ENCODE measurements around the gene MEIKIN. TPM values are rescaled to one million over a fixed set of nuclear protein-coding genes. Genes with fewer than 3 reads are reported as not detected.
A peak's percentile ranks its signal among the peaks of the same experiment; 100 is the strongest.
"Not testable (repeated sequence)": the region's sequence is repeated elsewhere in the genome, so short reads cannot be mapped to it uniquely, and the experiment has no call there.

The MEIKIN gene
- total RNA-seq, 2 donors from 2014 or later = 0.19 TPM; not detected in 1

- H3K36me3 Mint-ChIP-seq (ENCODE audit: insufficient read depth in 2 of 2) = peaks cover under 1 to 2% of the 10 kb centered on the region in 2 donors
- peaks cover under 1 to 11% of the 10 kb centered on the region in 2 donors for H3K9me3 Mint-ChIP-seq
- peaks cover 12% of the 10 kb centered on the region for H3K4me1 Mint-ChIP-seq (ENCODE audit: low read depth)
- ATAC-seq (replicated peaks in 1 of 2) = peak; percentile 62 to 71
- H3K4me3 Mint-ChIP-seq = no peak overlapping the region
- no peaks in the 10 kb centered on the region for H3K27me3 Mint-ChIP-seq (ENCODE audit: low read depth)
- no peak for DNase-seq
- H3K27ac Mint-ChIP-seq = no peak overlapping the region
These were observed 91.3 kb downstream of the MEIKIN start for GRCh38 chr5:131854134-131854533.

DNA sequence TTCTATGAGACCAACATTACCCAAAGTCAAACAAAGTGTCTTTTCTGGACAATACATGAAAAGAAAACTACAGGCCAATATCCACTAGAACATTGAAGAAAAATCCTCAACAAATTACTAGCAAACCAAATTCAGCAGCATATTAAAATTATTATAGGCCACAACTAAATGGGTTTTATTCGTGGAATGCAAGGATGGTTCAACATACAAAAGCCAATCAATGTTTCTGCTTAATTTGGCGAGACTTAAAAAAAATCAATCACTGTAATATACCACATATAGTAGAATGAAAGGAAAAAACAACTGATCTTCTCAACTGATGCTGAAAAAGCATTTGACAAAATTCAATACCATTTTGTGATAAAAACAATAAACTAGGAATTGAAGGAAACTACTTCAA, 96.8 kb downstream of the MEIKIN start:
- ATAC-seq (replicated peaks in 1 of 2) (no peak), DNase-seq (no peak)
- H3K27ac Mint-ChIP-seq = no peak overlapping the region
- H3K36me3 Mint-ChIP-seq (ENCODE audit: insufficient read depth in 2 of 2) = peaks cover 13 to 18% of the 10 kb centered on the region in 2 donors
- H3K27me3 Mint-ChIP-seq (ENCODE audit: low read depth) = no peaks in the 10 kb centered on the region
- H3K4me3 Mint-ChIP-seq = no peak overlapping the region
- H3K9me3 Mint-ChIP-seq = peaks cover 16 to 25% of the 10 kb centered on the region in 2 donors
- H3K4me1 Mint-ChIP-seq (ENCODE audit: low read depth) = peaks cover 1% of the 10 kb centered on the region

- peaks cover 21 to 22% of the 10 kb centered on the region in 2 donors for H3K9me3 Mint-ChIP-seq
- no peaks in the 10 kb centered on the region for H3K27me3 Mint-ChIP-seq (ENCODE audit: low read depth)
- peaks cover 19 to 26% of the 10 kb centered on the region in 2 donors for H3K36me3 Mint-ChIP-seq (ENCODE audit: insufficient read depth in 2 of 2)
- ATAC-seq (replicated peaks in 1 of 2) (no peak), DNase-seq (no peak)
- no peak overlapping the region for H3K4me3 Mint-ChIP-seq
- no peak overlapping the region for H3K27ac Mint-ChIP-seq
- H3K4me1 Mint-ChIP-seq (ENCODE audit: low read depth) = no peaks in the 10 kb centered on the region
These were observed 98.9 kb downstream of the MEIKIN start for GRCh38 chr5:131846536-131846935.

DNA sequence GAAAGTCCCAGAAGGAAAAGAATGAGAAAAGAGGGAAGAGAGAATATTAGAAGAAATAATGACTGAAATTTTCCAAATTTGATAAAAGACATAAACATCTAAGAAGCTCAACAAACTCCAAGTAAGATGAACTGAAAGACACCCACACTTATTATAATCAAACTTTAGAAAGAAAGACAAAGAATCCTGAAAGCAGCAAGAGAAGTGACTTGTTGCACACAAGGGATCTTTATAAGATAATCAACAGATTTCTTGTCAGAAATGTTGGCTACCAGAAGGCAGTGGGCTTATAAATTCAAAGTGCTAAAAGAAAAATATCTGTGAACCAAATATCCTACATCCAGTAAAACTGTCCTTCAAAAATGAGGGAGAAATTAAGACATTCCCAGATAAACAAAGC, 99.6 kb downstream of the MEIKIN start:
- no peak for DNase-seq
- no peak for ATAC-seq (replicated peaks in 1 of 2)
- Mint-ChIP-seq H3K4me1 (ENCODE audit: low read depth) (no peaks in the 10 kb centered on the region), H3K36me3 (ENCODE audit: insufficient read depth in 2 of 2) (peaks cover 19 to 26% of the 10 kb centered on the region in 2 donors), H3K4me3 (no peak overlapping the region), H3K27me3 (ENCODE audit: low read depth) (no peaks in the 10 kb centered on the region), H3K9me3 (peaks cover 21 to 22% of the 10 kb centered on the region in 2 donors), H3K27ac (no peak overlapping the region)

DNA sequence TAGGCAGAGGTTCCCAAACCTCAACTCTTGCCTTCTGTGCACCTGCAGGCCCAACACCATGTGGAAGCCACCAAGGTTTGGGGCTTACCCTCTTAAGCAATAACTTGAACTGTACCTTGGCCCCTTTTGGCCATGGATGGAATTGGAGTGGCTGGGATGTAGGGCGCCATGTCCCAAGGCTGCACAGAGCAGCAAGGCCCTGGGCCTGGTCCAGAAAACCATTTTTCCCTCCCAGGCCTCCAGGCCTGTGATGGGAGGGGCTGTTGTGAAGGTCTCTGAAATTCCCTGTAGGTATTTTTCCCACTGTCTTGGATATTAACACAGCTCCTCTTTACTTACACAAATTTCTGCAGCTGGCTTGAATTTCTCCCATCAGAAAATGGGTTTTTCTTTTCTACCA, 102.5 kb downstream of the MEIKIN start:
- H3K36me3 Mint-ChIP-seq (ENCODE audit: insufficient read depth in 2 of 2) = peaks cover 21% of the 10 kb centered on the region in 2 donors
- H3K4me3 Mint-ChIP-seq; H3K27ac Mint-ChIP-seq; DNase-seq; ATAC-seq (replicated peaks in 1 of 2); H3K4me1 Mint-ChIP-seq (ENCODE audit: low read depth); H3K27me3 Mint-ChIP-seq (ENCODE audit: low read depth): not testable (repeated sequence)
- H3K9me3 Mint-ChIP-seq = peaks cover 20 to 22% of the 10 kb centered on the region in 2 donors

- H3K4me1 Mint-ChIP-seq (ENCODE audit: low read depth); H3K27ac Mint-ChIP-seq; H3K9me3 Mint-ChIP-seq; H3K27me3 Mint-ChIP-seq (ENCODE audit: low read depth); DNase-seq; H3K36me3 Mint-ChIP-seq (ENCODE audit: insufficient read depth in 2 of 2); H3K4me3 Mint-ChIP-seq; ATAC-seq (replicated peaks in 1 of 2): not testable (repeated sequence)
These were observed 112.8 kb downstream of the MEIKIN start for GRCh38 chr5:131832702-131833101.

- H3K9me3 Mint-ChIP-seq = peaks cover 0 to 2% of the 10 kb centered on the region in 2 donors
These were observed 120.0 kb downstream of the MEIKIN start for GRCh38 chr5:131825404-131826013.

DNA sequence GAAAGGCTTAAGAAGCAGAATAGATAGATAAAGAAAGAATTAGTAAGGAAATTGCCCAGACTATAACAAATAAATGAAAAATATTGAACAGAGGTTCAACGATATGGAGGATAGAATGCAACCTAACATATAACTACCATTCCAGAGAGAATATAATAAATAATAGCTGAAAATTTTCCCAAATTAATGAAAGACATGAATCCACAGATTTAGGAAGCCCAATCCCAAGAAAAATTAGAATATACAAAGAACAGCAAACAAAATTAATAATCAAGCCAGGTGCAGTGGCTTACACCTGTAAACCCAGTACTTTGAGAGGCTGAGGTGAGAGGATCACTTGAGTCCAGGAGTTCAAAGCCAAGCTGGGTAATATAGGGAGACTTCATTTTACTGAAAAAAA, 120.8 kb downstream of the MEIKIN start:
- Mint-ChIP-seq H3K4me3 (no peak overlapping the region), H3K36me3 (ENCODE audit: insufficient read depth in 2 of 2) (peaks cover 3 to 5% of the 10 kb centered on the region in 2 donors), H3K4me1 (ENCODE audit: low read depth) (no peaks in the 10 kb centered on the region), H3K9me3 (peaks cover 0 to 2% of the 10 kb centered on the region in 2 donors), H3K27ac (no peak overlapping the region), H3K27me3 (ENCODE audit: low read depth) (no peaks in the 10 kb centered on the region)
- DNase-seq (no peak), ATAC-seq (replicated peaks in 1 of 2) (no peak)

More at GRCh38 chr5:131825404-131826013, 120.0 kb downstream of the MEIKIN start:
- Mint-ChIP-seq H3K36me3 (ENCODE audit: insufficient read depth in 2 of 2) (peaks cover 3 to 5% of the 10 kb centered on the region in 2 donors), H3K4me3 (no peak overlapping the region), H3K27ac (no peak overlapping the region), H3K4me1 (ENCODE audit: low read depth) (no peaks in the 10 kb centered on the region), H3K27me3 (ENCODE audit: low read depth) (no peaks in the 10 kb centered on the region)
- no peak for DNase-seq
- no peak for ATAC-seq (replicated peaks in 1 of 2)

GRCh38 chr5:131821221-131821620, 124.2 kb downstream of the MEIKIN start:
- peaks cover 1 to 5% of the 10 kb centered on the region in 2 donors for H3K36me3 Mint-ChIP-seq (ENCODE audit: insufficient read depth in 2 of 2)
- H3K4me1 Mint-ChIP-seq (ENCODE audit: low read depth) = peaks cover 9% of the 10 kb centered on the region
- H3K27me3 Mint-ChIP-seq (ENCODE audit: low read depth) = no peaks in the 10 kb centered on the region
- H3K27ac Mint-ChIP-seq = no peak overlapping the region
- DNase-seq (no peak), ATAC-seq (replicated peaks in 1 of 2) (no peak)
- H3K9me3 Mint-ChIP-seq = peaks cover 0 to 2% of the 10 kb centered on the region in 2 donors
- no peak overlapping the region for H3K4me3 Mint-ChIP-seq

DNA sequence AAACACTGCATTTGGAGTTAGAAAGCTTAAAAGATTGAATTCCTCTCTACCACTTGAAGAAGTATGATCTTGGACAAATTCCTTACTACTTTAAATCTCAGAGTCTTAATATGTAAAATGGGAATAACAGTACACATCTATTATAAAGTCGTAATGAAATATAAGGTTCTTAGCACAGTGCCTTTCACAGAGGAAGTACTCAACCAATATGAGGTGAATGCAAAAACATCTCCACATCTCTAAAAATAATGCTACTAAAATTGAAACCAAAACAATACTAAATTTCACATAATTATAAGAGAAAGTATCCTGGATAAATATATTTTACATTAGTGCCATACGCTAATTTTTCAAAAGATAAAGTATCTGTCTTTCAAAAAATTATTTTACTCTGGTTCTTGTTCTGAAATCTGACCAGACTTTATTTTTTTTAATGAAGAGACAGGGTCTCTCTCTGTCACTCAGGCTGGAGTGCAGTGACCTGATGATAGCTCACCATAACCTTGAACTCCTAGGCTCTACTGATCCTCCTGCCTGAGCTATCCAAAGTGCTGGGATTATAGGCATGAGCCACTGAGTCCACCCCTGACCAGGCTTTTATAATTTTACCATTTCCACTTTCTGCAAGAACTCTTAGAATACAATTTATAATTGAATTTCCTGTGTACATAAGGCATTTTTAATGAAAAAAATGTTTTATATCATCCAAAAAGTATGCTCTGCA, 127.3 kb downstream of the MEIKIN start:
- H3K27me3 Mint-ChIP-seq (ENCODE audit: low read depth) = no peaks in the 10 kb centered on the region
- no peaks in the 10 kb centered on the region for H3K9me3 Mint-ChIP-seq
- H3K27ac Mint-ChIP-seq = no peak overlapping the region
- ATAC-seq (replicated peaks in 1 of 2) (no peak), DNase-seq (no peak)
- H3K4me1 Mint-ChIP-seq (ENCODE audit: low read depth) = peaks cover 9% of the 10 kb centered on the region
- H3K36me3 Mint-ChIP-seq (ENCODE audit: insufficient read depth in 2 of 2) = no peaks in the 10 kb centered on the region
- no peak overlapping the region for H3K4me3 Mint-ChIP-seq

- no peak for DNase-seq
- no peak overlapping the region for H3K27ac Mint-ChIP-seq
- H3K9me3 Mint-ChIP-seq = no peaks in the 10 kb centered on the region
- ATAC-seq (replicated peaks in 1 of 2) = no peak
- H3K4me3 Mint-ChIP-seq = no peak overlapping the region
- H3K36me3 Mint-ChIP-seq (ENCODE audit: insufficient read depth in 2 of 2) = no peaks in the 10 kb centered on the region
- peaks cover 9% of the 10 kb centered on the region for H3K4me1 Mint-ChIP-seq (ENCODE audit: low read depth)
- no peaks in the 10 kb centered on the region for H3K27me3 Mint-ChIP-seq (ENCODE audit: low read depth)
These were observed 130.5 kb downstream of the MEIKIN start for GRCh38 chr5:131814990-131815389.

DNA sequence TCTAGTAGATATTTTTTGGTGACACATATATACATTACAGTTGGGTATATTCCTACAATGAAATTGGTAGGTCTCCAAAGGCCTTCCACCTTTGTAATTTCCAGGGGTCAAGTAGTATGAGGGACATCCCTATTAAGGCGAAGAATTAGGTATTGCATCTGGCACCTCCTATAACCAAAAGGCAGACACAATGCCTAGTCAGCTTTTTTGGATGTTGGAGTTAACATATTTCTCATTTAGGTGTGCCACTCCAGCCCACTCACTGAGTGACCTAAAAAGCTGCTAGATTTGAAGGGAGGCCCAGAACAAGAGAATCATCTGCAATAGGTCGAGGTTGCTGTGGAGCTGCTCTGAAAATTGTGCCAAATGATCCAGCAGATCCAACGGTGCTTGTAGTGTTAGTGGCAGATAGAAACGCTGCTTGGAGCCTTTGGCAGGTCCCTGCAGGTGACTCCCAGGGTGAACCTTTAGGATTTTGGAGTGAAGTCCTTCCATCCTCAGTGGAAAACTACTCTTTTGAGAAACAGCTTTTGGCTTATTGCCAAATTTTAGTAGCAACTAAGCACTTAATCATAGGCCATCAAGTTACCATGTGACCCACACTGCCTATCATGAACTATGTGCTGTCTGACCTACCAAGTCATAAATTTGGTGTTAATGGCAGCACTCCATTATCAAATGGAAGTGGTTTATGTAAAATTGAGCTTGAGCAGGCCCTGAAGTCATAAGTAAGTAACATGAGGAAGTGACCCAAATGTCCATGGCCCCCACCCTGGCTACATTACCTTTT, 132.9 kb downstream of the MEIKIN start:
- ATAC-seq (replicated peaks in 1 of 2) = no peak
- Mint-ChIP-seq H3K4me1 (ENCODE audit: low read depth) (peaks cover under 1% of the 10 kb centered on the region), H3K4me3 (no peak overlapping the region), H3K27ac (no peak overlapping the region), H3K36me3 (ENCODE audit: insufficient read depth in 2 of 2) (no peaks in the 10 kb centered on the region), H3K9me3 (no peaks in the 10 kb centered on the region), H3K27me3 (ENCODE audit: low read depth) (no peaks in the 10 kb centered on the region)
- no peak for DNase-seq

Data from activated T-cell treated with anti-CD3 and anti-CD28 coated beads, Interleukin-2, amount 50 U/mL, for 72 hours (primary cell).